WTC11 (cell line): ENCODE measurements around the gene CACNA1E. TPM values are rescaled to one million over a fixed set of nuclear protein-coding genes. Genes with fewer than 3 reads are reported as not detected.

Experiments
- ATAC-seq: fragments of 200-7000 bp; cut with Tn5 transposase; 2 replicates; pipeline ENCODE4 v1.10.0; 2021; ENCODE audit warnings: mild to moderate bottlenecking, moderate library complexity
- CTCF ChIA-PET: fragments of 300-600 bp; sonication (Branson Sonifier 250); formaldehyde crosslinking; loops from one replicate; lab custom pipeline; 2021; ENCODE audit warnings: antibody characterized with exemption; lab: Charles Lee
- POLR2A ChIA-PET: fragments of 350-600 bp; sonication (Branson Sonifier 250); formaldehyde crosslinking; loops from one replicate; lab custom pipeline; 2021; ENCODE audit warnings: antibody characterized with exemption; lab: Charles Lee
- DNase-seq: peaks from one replicate; pipeline ENCODE4 v3.0.0; 2021; ENCODE audit warnings: low spot score
- H3K27ac Mint-ChIP-seq: 2 replicates; pipeline ENCODE4 v1.8.0; 2021; ENCODE audit warnings: mixed read lengths
- H3K27me3 Mint-ChIP-seq: 2 replicates; pipeline ENCODE4 v1.8.0; 2021; ENCODE audit warnings: low read depth, mild to moderate bottlenecking, moderate library complexity, mixed read lengths
- H3K36me3 Mint-ChIP-seq: 2 replicates; pipeline ENCODE4 v1.8.0; 2021; ENCODE audit warnings: mixed read lengths
- H3K4me1 Mint-ChIP-seq: 2 replicates; pipeline ENCODE4 v1.8.0; 2022; ENCODE audit warnings: mixed read lengths
- H3K4me3 Mint-ChIP-seq: 2 replicates; pipeline ENCODE4 v1.8.0; 2021; ENCODE audit warnings: mild to moderate bottlenecking, moderate library complexity, mixed read lengths
- H3K9me3 Mint-ChIP-seq: 2 replicates; pipeline ENCODE4 v1.8.0; 2021; ENCODE audit warnings: mixed read lengths
- ELF4 ChIP-seq: sonication (generic); formaldehyde crosslinking; IDR thresholded peaks from 2 replicates; pipeline ENCODE4 v1.8.1; 2022; ENCODE audit warnings: low read depth, mild to moderate bottlenecking, moderate library complexity, missing genetic modification reagents
- GABPB1 ChIP-seq: sonication (generic); formaldehyde crosslinking; IDR thresholded peaks from 2 replicates; pipeline ENCODE4 v1.8.1; 2023; ENCODE audit warnings: mild to moderate bottlenecking, missing genetic modification reagents
- HMGA2 ChIP-seq: fragments of 250-450 bp; sonication (Bioruptor Pico); IDR thresholded peaks from 2 replicates; pipeline ENCODE4 v1.4.0; 2021; ENCODE audit warnings: mild to moderate bottlenecking, moderate library complexity
- NFATC4 ChIP-seq: fragments of 250-450 bp; sonication (Bioruptor Pico); IDR thresholded peaks from 2 replicates; pipeline ENCODE4 v1.9.0; 2021; ENCODE audit warnings: mild to moderate bottlenecking
- NFE2L1 ChIP-seq: sonication (generic); formaldehyde crosslinking; IDR thresholded peaks from 2 replicates; pipeline ENCODE4 v1.8.1; 2023; ENCODE audit warnings: missing genetic modification reagents
- PRRX2 ChIP-seq: fragments of 250-450 bp; sonication (Bioruptor Pico); IDR thresholded peaks from 2 replicates; pipeline ENCODE4 v1.8.0; 2021; ENCODE audit warnings: mild to moderate bottlenecking
- SOX15 ChIP-seq: fragments of 250-450 bp; sonication (Bioruptor Pico); IDR thresholded peaks from 2 replicates; pipeline ENCODE4 v1.9.0; 2021; ENCODE audit warnings: mild to moderate bottlenecking
- SP1 ChIP-seq: sonication (generic); formaldehyde crosslinking; conservative IDR thresholded peaks from 2 replicates; pipeline ENCODE4 v1.8.1; 2022; ENCODE audit warnings: missing genetic modification reagents
- TEAD4 ChIP-seq: sonication (generic); formaldehyde crosslinking; IDR thresholded peaks from 2 replicates; pipeline ENCODE4 v1.8.0; 2022; ENCODE audit warnings: mild to moderate bottlenecking, missing genetic modification reagents
- ZNF396 ChIP-seq: fragments of 250-450 bp; sonication (Bioruptor Pico); IDR thresholded peaks from 2 replicates; pipeline ENCODE4 v1.8.0; 2021; ENCODE audit warnings: mild to moderate bottlenecking, moderate library complexity, borderline replicate concordance
- ZNF416 ChIP-seq: fragments of 250-450 bp; sonication (Bioruptor Pico); IDR thresholded peaks from 2 replicates; pipeline ENCODE4 v1.9.0; 2021; ENCODE audit warnings: mild to moderate bottlenecking, inconsistent platforms
- total RNA-seq: library from RNA; stranded (reverse); gene quantifications from 3 replicates; pipeline ENCODE4 v1.2.3, GENCODE V29; 2021
- TF ChIP-seq, protein P1 (sequence below): sonication (generic); formaldehyde crosslinking; IDR thresholded peaks from 2 replicates; pipeline ENCODE4 v1.8.1; 2023; ENCODE audit warnings: mild to moderate bottlenecking, missing genetic modification reagents, moderate library complexity
- TF ChIP-seq, protein P2 (sequence below): sonication (generic); formaldehyde crosslinking; IDR thresholded peaks from 2 replicates; pipeline ENCODE4 v1.8.0; 2022; ENCODE audit warnings: mild to moderate bottlenecking, missing genetic modification reagents
- TF ChIP-seq, protein P3 (sequence below): fragments of 250-450 bp; sonication (Bioruptor Pico); IDR thresholded peaks from 2 replicates; pipeline ENCODE4 v2.1.2; 2022; ENCODE audit warnings: mild to moderate bottlenecking, moderate library complexity
- TF ChIP-seq, protein P4 (sequence below): sonication (generic); formaldehyde crosslinking; IDR thresholded peaks from 2 replicates; pipeline ENCODE4 v1.8.0; 2022; ENCODE audit warnings: mild to moderate bottlenecking, missing genetic modification reagents
- TF ChIP-seq, protein P5 (sequence below): sonication (generic); formaldehyde crosslinking; IDR thresholded peaks from 2 replicates; pipeline ENCODE4 v1.8.1; 2023; ENCODE audit warnings: mild to moderate bottlenecking, moderate library complexity, missing genetic modification reagents
- TF ChIP-seq, protein P6 (sequence below): sonication (generic); formaldehyde crosslinking; IDR thresholded peaks from 2 replicates; pipeline ENCODE4 v1.8.0; 2023; ENCODE audit warnings: mild to moderate bottlenecking, missing genetic modification reagents
- TF ChIP-seq, protein P7 (sequence below): fragments of 200-600 bp; IDR thresholded peaks from 2 replicates; pipeline ENCODE4 v1.8.0; 2022; ENCODE audit warnings: antibody characterized with exemption

The CACNA1E gene
- total RNA-seq, 1 experiment from 2014 or later, result 0.63 TPM

DNA sequence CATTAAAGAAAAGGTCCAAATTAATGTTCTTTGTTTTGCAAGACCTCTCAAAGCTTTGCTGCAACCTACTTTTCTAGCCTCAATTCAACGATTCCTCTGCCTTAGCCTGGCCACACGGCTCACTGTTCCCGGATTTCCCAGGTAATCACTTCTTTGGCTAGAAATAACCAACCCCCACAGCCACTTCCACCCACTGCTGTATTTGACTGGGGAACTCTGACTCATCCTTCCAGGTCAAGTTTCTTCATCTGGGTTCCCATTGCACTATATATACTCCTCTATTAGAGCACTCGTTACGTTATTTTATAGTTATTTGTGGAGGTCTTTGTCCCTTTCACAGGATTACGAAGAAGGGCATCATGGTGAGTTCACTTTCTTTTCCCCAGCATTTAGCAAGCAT, 185.9 kb downstream of the CACNA1E start:
- peaks cover 7% of the 10 kb centered on the region for H3K4me1 Mint-ChIP-seq
- ChIA-PET POLR2A (no interaction called here), CTCF (no interaction called here)
- no peak for DNase-seq
- H3K9me3 Mint-ChIP-seq, result peaks cover 10% of the 10 kb centered on the region
- 0 out of 2 replicates have a peak, but pooled peaks have one; percentile 15 for TF ChIP-seq GABPB1
- TF ChIP-seq, protein P1, sequence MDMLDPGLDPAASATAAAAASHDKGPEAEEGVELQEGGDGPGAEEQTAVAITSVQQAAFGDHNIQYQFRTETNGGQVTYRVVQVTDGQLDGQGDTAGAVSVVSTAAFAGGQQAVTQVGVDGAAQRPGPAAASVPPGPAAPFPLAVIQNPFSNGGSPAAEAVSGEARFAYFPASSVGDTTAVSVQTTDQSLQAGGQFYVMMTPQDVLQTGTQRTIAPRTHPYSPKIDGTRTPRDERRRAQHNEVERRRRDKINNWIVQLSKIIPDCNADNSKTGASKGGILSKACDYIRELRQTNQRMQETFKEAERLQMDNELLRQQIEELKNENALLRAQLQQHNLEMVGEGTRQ (CRISPR knock-in tag), result no peak
- TF ChIP-seq, protein P2, sequence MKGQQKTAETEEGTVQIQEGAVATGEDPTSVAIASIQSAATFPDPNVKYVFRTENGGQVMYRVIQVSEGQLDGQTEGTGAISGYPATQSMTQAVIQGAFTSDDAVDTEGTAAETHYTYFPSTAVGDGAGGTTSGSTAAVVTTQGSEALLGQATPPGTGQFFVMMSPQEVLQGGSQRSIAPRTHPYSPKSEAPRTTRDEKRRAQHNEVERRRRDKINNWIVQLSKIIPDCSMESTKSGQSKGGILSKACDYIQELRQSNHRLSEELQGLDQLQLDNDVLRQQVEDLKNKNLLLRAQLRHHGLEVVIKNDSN (CRISPR knock-in tag), result no peak
- TF ChIP-seq, protein P3, sequence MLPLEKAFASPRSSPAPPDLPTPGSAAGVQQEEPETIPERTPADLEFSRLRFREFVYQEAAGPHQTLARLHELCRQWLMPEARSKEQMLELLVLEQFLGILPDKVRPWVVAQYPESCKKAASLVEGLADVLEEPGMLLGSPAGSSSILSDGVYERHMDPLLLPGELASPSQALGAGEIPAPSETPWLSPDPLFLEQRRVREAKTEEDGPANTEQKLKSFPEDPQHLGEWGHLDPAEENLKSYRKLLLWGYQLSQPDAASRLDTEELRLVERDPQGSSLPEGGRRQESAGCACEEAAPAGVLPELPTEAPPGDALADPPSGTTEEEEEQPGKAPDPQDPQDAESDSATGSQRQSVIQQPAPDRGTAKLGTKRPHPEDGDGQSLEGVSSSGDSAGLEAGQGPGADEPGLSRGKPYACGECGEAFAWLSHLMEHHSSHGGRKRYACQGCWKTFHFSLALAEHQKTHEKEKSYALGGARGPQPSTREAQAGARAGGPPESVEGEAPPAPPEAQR (CRISPR knock-in tag), result no peak
- ATAC-seq, result 0 out of 2 replicates have a peak, but pooled peaks have one; percentile 36
- no peak overlapping the region for H3K4me3 Mint-ChIP-seq
- H3K27me3 Mint-ChIP-seq, result no peaks in the 10 kb centered on the region
- H3K36me3 Mint-ChIP-seq, result peaks cover 3% of the 10 kb centered on the region; the same call in 1 of the 2 replicates
- no peak overlapping the region for H3K27ac Mint-ChIP-seq

DNA sequence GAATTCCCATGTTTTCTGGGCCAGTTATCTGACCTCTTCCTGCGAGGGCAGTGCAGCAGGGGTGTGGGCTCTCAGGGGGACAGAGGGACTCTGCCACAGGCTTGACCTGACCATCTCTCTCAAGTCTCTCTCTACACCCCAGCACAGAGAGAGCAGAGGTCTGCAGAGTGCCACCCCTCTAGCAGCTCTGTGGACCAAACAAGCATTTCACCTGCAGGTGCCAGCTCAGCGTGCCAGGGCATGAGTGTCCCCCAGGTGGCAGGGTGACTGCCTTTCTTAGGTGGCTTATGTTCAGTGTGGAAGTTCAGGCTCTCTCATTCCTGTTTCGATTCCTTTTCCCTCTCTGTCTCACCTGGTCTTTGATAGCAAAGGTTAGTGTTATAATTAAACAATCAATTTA, 191.3 kb downstream of the CACNA1E start:
- ChIA-PET POLR2A (no interaction called here), CTCF (interaction anchor here (0.9 to 2.7 kb wide), 5 partner anchors 12 to 380 kb away, joined by 3 to 27 read pairs (median 9); no protein-coding TSS in a partner anchor)
- Mint-ChIP-seq H3K27ac (no peak overlapping the region), H3K4me1 (peaks cover 5% of the 10 kb centered on the region), H3K36me3 (peaks cover 3% of the 10 kb centered on the region; the same call in 1 of the 2 replicates), H3K27me3 (no peaks in the 10 kb centered on the region), H3K4me3 (no peak overlapping the region), H3K9me3 (peaks cover 10% of the 10 kb centered on the region)
- TF ChIP-seq, protein P4, sequence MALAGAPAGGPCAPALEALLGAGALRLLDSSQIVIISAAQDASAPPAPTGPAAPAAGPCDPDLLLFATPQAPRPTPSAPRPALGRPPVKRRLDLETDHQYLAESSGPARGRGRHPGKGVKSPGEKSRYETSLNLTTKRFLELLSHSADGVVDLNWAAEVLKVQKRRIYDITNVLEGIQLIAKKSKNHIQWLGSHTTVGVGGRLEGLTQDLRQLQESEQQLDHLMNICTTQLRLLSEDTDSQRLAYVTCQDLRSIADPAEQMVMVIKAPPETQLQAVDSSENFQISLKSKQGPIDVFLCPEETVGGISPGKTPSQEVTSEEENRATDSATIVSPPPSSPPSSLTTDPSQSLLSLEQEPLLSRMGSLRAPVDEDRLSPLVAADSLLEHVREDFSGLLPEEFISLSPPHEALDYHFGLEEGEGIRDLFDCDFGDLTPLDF, result no peak
- TF ChIP-seq, protein P5, sequence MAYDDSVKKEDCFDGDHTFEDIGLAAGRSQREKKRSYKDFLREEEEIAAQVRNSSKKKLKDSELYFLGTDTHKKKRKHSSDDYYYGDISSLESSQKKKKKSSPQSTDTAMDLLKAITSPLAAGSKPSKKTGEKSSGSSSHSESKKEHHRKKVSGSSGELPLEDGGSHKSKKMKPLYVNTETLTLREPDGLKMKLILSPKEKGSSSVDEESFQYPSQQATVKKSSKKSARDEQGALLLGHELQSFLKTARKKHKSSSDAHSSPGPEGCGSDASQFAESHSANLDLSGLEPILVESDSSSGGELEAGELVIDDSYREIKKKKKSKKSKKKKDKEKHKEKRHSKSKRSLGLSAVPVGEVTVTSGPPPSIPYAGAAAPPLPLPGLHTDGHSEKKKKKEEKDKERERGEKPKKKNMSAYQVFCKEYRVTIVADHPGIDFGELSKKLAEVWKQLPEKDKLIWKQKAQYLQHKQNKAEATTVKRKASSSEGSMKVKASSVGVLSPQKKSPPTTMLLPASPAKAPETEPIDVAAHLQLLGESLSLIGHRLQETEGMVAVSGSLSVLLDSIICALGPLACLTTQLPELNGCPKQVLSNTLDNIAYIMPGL (CRISPR knock-in tag), result no peak
- ATAC-seq, result no peak
- no peak for DNase-seq

DNA sequence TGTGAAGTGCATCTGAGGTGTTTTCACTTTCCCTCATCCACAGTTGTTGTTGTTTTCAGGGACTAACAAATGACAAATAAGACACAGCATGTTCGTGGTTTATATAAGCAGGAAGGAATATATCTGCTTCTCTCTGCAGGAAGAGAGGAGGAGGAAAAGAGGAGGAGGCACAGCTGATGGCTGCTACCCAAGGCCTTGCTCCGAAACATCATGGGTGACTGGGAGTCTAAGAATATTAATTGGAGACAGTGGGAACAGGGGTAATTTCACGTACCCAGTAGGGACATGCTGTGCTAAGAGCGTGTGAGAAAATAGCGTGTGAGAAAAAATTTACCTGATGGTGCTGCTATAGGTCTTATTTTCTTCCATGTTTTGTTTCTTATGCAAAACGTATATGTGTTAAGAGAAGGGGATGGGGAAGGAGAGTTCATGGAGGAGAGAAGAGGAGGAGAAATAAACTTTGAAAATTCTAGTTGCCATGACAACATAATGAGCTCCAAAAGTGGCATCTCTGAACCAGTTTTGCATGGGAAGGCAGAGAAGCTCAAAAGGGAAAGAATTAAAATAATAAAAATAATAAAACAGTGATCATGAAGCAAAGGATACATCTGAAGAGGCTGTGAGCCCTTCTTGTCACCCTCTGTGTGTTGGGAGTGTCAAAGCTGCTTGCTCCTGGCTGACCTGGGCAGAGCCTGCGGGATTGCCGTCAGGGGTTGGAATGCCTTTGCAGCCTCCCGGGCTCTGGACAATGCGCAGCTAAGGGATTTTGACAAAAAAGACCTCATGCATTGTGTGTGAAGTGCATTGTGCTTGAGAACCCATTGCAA, 192.0 kb downstream of the CACNA1E start:
- Mint-ChIP-seq H3K27me3 (no peaks in the 10 kb centered on the region), H3K27ac (no peak overlapping the region), H3K4me1 (peaks cover 4% of the 10 kb centered on the region; the same call in 1 of the 2 replicates), H3K4me3 (no peak overlapping the region), H3K9me3 (peaks cover 10% of the 10 kb centered on the region), H3K36me3 (peaks cover 3% of the 10 kb centered on the region; the same call in 1 of the 2 replicates)
- peak; percentile 28 for ATAC-seq
- no peak for DNase-seq
- POLR2A ChIA-PET, result no interaction called here
- CTCF ChIA-PET, result interaction anchor here (1.0 to 2.8 kb wide), 9 partner anchors 11 to 379 kb away, joined by 3 to 27 read pairs (median 10); no protein-coding TSS in a partner anchor
- TF ChIP-seq SP1 (CRISPR knock-in tag), result no peak
- TF ChIP-seq, protein P6, sequence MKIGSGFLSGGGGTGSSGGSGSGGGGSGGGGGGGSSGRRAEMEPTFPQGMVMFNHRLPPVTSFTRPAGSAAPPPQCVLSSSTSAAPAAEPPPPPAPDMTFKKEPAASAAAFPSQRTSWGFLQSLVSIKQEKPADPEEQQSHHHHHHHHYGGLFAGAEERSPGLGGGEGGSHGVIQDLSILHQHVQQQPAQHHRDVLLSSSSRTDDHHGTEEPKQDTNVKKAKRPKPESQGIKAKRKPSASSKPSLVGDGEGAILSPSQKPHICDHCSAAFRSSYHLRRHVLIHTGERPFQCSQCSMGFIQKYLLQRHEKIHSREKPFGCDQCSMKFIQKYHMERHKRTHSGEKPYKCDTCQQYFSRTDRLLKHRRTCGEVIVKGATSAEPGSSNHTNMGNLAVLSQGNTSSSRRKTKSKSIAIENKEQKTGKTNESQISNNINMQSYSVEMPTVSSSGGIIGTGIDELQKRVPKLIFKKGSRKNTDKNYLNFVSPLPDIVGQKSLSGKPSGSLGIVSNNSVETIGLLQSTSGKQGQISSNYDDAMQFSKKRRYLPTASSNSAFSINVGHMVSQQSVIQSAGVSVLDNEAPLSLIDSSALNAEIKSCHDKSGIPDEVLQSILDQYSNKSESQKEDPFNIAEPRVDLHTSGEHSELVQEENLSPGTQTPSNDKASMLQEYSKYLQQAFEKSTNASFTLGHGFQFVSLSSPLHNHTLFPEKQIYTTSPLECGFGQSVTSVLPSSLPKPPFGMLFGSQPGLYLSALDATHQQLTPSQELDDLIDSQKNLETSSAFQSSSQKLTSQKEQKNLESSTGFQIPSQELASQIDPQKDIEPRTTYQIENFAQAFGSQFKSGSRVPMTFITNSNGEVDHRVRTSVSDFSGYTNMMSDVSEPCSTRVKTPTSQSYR (CRISPR knock-in tag), result no peak
- TF ChIP-seq ZNF416 (CRISPR knock-in tag), result no peak
- TF ChIP-seq SOX15 (CRISPR knock-in tag), result no peak
- TF ChIP-seq, protein P7, sequence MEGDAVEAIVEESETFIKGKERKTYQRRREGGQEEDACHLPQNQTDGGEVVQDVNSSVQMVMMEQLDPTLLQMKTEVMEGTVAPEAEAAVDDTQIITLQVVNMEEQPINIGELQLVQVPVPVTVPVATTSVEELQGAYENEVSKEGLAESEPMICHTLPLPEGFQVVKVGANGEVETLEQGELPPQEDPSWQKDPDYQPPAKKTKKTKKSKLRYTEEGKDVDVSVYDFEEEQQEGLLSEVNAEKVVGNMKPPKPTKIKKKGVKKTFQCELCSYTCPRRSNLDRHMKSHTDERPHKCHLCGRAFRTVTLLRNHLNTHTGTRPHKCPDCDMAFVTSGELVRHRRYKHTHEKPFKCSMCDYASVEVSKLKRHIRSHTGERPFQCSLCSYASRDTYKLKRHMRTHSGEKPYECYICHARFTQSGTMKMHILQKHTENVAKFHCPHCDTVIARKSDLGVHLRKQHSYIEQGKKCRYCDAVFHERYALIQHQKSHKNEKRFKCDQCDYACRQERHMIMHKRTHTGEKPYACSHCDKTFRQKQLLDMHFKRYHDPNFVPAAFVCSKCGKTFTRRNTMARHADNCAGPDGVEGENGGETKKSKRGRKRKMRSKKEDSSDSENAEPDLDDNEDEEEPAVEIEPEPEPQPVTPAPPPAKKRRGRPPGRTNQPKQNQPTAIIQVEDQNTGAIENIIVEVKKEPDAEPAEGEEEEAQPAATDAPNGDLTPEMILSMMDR, result no peak
- no peak for TF ChIP-seq TEAD4 (CRISPR knock-in tag)
- no peak for TF ChIP-seq ZNF396 (CRISPR knock-in tag)
- TF ChIP-seq HMGA2 (CRISPR knock-in tag), result no peak
- TF ChIP-seq NFE2L1, result no peak
- TF ChIP-seq, protein P3 (CRISPR knock-in tag), result no peak
- no peak for TF ChIP-seq ELF4 (CRISPR knock-in tag)
- TF ChIP-seq PRRX2 (CRISPR knock-in tag), result no peak
- no peak for TF ChIP-seq NFATC4 (CRISPR knock-in tag)
